ENCODE results near the gene RPEL1. TPM values are rescaled to one million over a fixed set of nuclear protein-coding genes. Genes with fewer than 3 reads are reported as not detected.
"Not testable (repeated sequence)": the region's sequence is repeated elsewhere in the genome, so short reads cannot be mapped to it uniquely, and the experiment has no call there.

Gene RPEL1
- total RNA-seq, 1 donor from 2014 or later: not detected

- ChIA-PET CTCF (no interaction called here), POLR2A (interaction anchor here (0.7 kb wide), 1 partner anchor 89 kb away, joined by 3 read pairs; no protein-coding TSS in a partner anchor)
- H3K4me3 Mint-ChIP-seq: no peak overlapping the region
- no peak for TF ChIP-seq CTCF (IDR thresholded peaks at IDR 0.05)
- H3K27me3 Mint-ChIP-seq: peaks cover 4% of the 10 kb centered on the region
- ATAC-seq (ENCODE audit: low read depth) (no peak), DNase-seq (no peak)
- H3K36me3 Mint-ChIP-seq (ENCODE audit: low read depth): no peaks in the 10 kb centered on the region
- peaks cover 7% of the 10 kb centered on the region for H3K9me3 Mint-ChIP-seq
- intact Hi-C loops (cut with micrococcal nuclease): no loop called here
- H3K27ac Mint-ChIP-seq: no peak overlapping the region
- no peaks in the 10 kb centered on the region for H3K4me1 Mint-ChIP-seq
Observed at GRCh38 chr10:103202319-103202718, 43.4 kb upstream of the RPEL1 start.

- intact Hi-C loops (cut with micrococcal nuclease): no loop called here
- peaks cover 7% of the 10 kb centered on the region for H3K9me3 Mint-ChIP-seq
- ChIA-PET CTCF (interaction anchor here (0.7 kb wide), 1 partner anchor 10 kb away, joined by 4 read pairs; the partner anchor contains the start of gene NT5C2), POLR2A (no interaction called here)
- H3K27me3 Mint-ChIP-seq: peaks cover 4% of the 10 kb centered on the region
- DNase-seq: no peak
- TF ChIP-seq CTCF (IDR thresholded peaks at IDR 0.05): no peak
- H3K4me3 Mint-ChIP-seq: no peak overlapping the region
- H3K36me3 Mint-ChIP-seq (ENCODE audit: low read depth): no peaks in the 10 kb centered on the region
- no peak overlapping the region for H3K27ac Mint-ChIP-seq
- no peaks in the 10 kb centered on the region for H3K4me1 Mint-ChIP-seq
- ATAC-seq (ENCODE audit: low read depth): no peak
Observed at GRCh38 chr10:103203466-103203865, 42.2 kb upstream of the RPEL1 start.

- TF ChIP-seq CTCF (IDR thresholded peaks at IDR 0.05): no peak
- ChIA-PET CTCF (no interaction called here), POLR2A (no interaction called here)
- H3K4me1 Mint-ChIP-seq: no peaks in the 10 kb centered on the region
- intact Hi-C loops (cut with micrococcal nuclease): no loop called here
- H3K9me3 Mint-ChIP-seq: peaks cover 7% of the 10 kb centered on the region
- H3K27me3 Mint-ChIP-seq: peaks cover 4% of the 10 kb centered on the region
- no peaks in the 10 kb centered on the region for H3K36me3 Mint-ChIP-seq (ENCODE audit: low read depth)
- H3K27ac Mint-ChIP-seq: no peak overlapping the region
- H3K4me3 Mint-ChIP-seq: no peak overlapping the region
- ATAC-seq (ENCODE audit: low read depth) (no peak), DNase-seq (no peak)
Observed at GRCh38 chr10:103204353-103205255, 41.1 kb upstream of the RPEL1 start.

- H3K27ac Mint-ChIP-seq; H3K4me3 Mint-ChIP-seq; H3K9me3 Mint-ChIP-seq; H3K27me3 Mint-ChIP-seq; intact Hi-C loops (cut with micrococcal nuclease); CTCF ChIA-PET; POLR2A ChIA-PET; DNase-seq; ATAC-seq (ENCODE audit: low read depth); H3K36me3 Mint-ChIP-seq (ENCODE audit: low read depth); H3K4me1 Mint-ChIP-seq: not testable (repeated sequence)
Observed at GRCh38 chr10:103205401-103205800, 40.3 kb upstream of the RPEL1 start.

GRCh38 chr10:103206715-103207114 lies 39.0 kb upstream of the RPEL1 start:
- H3K4me3 Mint-ChIP-seq; H3K36me3 Mint-ChIP-seq (ENCODE audit: low read depth); H3K9me3 Mint-ChIP-seq; ATAC-seq (ENCODE audit: low read depth); intact Hi-C loops (cut with micrococcal nuclease); H3K27me3 Mint-ChIP-seq; H3K27ac Mint-ChIP-seq; H3K4me1 Mint-ChIP-seq; POLR2A ChIA-PET; DNase-seq; CTCF ChIA-PET: not testable (repeated sequence)

- no peak for DNase-seq
- no peak for TF ChIP-seq CTCF (IDR thresholded peaks at IDR 0.05)
- Mint-ChIP-seq H3K36me3 (ENCODE audit: low read depth) (peaks cover 2% of the 10 kb centered on the region), H3K9me3 (peaks cover 10% of the 10 kb centered on the region), H3K27ac (no peak overlapping the region), H3K27me3 (peaks cover 4% of the 10 kb centered on the region), H3K4me1 (no peaks in the 10 kb centered on the region), H3K4me3 (no peak overlapping the region)
- intact Hi-C loops (cut with micrococcal nuclease): no loop called here
- POLR2A ChIA-PET: no interaction called here
- no peak for ATAC-seq (ENCODE audit: low read depth)
- CTCF ChIA-PET: no interaction called here
Observed at GRCh38 chr10:103207141-103207540, 38.5 kb upstream of the RPEL1 start.

GRCh38 chr10:103207643-103208042 lies 38.0 kb upstream of the RPEL1 start:
- H3K27me3 Mint-ChIP-seq; DNase-seq; CTCF ChIA-PET; H3K4me1 Mint-ChIP-seq; ATAC-seq (ENCODE audit: low read depth); H3K4me3 Mint-ChIP-seq; intact Hi-C loops (cut with micrococcal nuclease); H3K27ac Mint-ChIP-seq; POLR2A ChIA-PET; H3K36me3 Mint-ChIP-seq (ENCODE audit: low read depth): not testable (repeated sequence)
- peaks cover 13% of the 10 kb centered on the region for H3K9me3 Mint-ChIP-seq

GRCh38 chr10:103210262-103210661 lies 35.4 kb upstream of the RPEL1 start:
- ATAC-seq (ENCODE audit: low read depth); H3K27ac Mint-ChIP-seq; CTCF ChIA-PET; POLR2A ChIA-PET; H3K4me3 Mint-ChIP-seq; H3K36me3 Mint-ChIP-seq (ENCODE audit: low read depth); DNase-seq; intact Hi-C loops (cut with micrococcal nuclease); H3K27me3 Mint-ChIP-seq; H3K4me1 Mint-ChIP-seq: not testable (repeated sequence)
- H3K9me3 Mint-ChIP-seq: peaks cover 20% of the 10 kb centered on the region

Measured in activated B cell treated with CpG ODN at 0.5 μM for 24 hours (primary cell).